SIG-M5 (cell line): ENCODE measurements around the gene SIGLEC12.

Source experiments
- DNase-seq: peaks from one replicate; lab custom pipeline; 2025; lab: John Stamatoyannopoulos, UW

SIGLEC12 gene

DNA sequence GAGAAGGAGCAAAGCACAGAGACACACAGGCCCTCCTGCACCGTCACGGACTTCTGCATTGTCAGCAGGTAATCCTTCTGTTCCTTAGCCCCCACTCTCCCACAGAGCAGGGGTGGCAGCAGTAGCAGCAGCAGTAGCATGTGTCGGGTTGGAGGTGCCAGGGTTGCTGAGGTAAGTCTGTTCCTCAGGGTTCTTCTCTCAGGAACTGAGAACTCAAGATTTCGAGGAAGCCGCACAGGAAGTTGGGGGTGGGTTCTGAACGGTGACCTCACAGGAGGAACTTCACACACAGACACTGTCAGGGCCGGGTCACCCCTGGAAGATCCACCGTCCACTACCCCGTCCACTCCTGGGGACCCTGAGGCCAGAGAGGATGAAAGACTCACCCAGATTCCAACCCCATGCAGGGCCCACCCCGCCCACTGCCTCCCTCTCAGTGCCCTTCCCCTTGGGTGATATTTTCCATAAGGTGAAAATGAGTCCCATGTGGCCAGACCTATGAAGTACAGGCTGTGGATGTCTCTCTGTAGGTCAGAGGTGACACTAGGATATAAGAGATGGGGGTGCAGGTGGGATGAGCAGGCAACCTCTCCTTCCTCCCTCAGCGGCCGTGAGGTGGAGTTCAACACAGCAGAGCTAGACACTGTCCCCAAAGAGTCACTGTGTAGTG is at the start of gene SIGLEC12:
Gene SIGLEC12, minus strand, starts transcription at position 207 of the 670 bp plus-strand sequence. Its CDS starts 67 bp downstream, at position 140.
- DNase-seq, result no peak

- DNase-seq, result no peak
Observed at GRCh38 chr19:51550848-51551672, 49.5 kb upstream of the SIGLEC12 start.

DNA sequence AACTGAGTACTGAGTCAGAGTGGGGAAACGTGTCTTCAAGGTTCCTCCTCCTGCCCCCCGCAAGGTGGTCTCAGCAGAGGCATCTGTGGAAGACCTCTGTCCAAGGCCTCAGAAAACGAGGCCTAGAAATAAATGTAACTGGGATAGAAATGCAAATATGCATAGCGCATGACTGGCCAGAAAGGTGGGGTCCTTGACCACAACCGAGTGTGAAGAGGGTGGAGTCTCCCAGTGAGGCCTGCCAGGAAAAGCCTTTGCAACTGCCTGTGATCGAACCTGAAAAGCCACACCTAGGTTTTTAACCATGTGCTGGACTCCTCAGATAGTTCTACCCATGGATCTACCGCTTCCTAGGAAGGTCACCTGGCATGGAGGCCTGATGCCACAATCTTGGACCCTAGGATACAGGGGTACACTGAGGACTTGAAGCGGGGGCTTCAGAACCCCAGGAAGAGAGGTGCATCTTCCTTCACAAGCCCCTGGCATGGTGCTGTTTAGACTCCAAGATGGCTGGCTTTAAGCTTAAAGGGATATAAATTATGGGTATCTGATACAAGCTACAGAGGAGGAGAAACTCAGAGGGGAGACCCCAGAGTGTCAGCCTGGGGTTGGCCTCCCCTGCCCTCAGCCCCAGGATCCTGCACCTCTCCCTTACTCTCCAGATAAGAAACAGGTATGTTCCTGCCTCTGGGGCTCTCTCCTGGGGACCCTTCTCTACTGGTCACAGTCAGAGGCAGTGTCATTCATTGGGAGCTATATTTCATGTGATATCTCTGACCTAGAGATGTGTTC is 48.1 kb upstream of the SIGLEC12 start:
- no peak for DNase-seq

DNA sequence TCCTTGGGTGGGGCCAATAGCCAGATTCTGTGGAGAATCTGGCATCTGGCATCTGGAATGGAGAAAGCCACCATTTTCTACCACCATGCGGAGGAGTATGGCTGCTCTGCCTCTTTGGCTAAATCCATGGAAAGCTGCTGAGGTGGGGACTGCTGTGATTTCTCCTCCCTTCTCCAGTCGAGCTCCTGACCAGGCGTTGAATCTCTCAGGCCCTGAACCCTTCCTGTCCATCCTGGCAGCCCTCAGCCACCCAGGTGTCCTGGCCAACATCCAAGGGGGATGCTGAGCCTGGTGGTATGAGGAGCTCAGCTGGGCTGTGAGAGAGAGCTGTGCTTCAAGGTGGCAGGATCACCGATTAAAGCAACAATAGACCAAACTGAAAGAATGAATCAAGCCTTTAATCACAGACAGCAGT is 47.3 kb upstream of the SIGLEC12 start:
- no peak for DNase-seq

- DNase-seq, result no peak
Observed at GRCh38 chr19:51548213-51548651, 46.6 kb upstream of the SIGLEC12 start.

GRCh38 chr19:51547397-51548212 is 46.0 kb upstream of the SIGLEC12 start:
- no peak for DNase-seq

DNA sequence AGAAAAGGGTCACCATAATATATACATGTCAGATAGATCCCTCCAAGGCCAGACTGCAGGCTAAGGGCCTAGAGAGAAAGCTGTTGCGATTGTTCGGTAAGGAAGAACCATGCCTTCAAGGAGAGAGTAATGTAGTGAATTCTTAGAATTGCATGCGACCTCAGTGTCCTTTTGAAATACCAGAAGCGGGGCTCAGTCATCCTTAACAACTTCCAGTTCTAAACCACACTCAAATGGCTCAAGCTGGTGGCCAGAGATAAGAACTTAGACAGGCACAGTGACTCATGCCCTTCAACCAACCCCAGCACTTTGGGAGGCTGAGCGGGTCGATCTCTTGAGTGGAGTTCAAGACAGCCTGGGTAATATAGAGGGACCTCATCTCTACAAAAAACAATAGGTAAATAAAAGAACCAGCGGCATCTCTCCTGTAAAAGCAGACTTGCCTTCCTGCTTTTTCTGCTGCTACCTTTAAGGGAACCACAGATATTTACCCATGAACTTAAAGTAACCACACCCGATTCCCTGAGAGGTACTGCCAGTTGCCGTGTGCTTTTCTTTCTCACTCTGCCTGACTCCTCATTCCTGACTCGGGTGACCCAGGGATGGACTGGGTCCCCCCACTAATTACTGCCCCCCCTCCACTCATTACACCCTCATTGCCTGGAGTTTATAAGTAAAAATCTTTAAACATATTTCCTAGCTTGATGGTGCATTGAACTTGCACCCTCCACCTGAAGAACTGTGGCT is 45.2 kb upstream of the SIGLEC12 start:
- DNase-seq, result peak; percentile 70

DNA sequence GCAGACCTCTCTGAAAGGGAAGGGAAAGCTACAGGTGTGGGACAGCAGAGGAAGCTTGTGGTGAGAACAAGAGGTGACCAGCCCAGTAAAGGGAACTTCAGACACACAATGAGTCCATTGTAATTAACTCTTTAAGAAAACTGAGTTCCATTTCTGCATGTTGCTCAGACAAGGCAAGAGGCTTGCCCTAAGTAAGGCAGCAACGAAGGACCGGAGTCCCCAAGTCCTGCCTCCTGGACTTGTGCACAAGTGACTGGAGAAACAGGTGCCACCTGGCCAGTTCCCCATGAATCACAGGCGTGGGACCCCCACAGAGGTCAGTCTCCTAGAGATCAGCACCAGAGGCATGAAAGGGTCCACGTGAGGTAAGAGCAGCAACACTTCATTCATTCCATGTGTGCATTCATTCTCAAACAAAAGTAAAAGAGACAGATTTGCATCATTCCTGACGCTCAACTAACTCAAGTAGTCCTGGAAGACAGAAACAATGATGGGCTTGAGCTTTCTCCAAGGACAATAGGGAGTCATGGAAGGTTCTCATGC is 44.6 kb upstream of the SIGLEC12 start:
- no peak for DNase-seq

DNA sequence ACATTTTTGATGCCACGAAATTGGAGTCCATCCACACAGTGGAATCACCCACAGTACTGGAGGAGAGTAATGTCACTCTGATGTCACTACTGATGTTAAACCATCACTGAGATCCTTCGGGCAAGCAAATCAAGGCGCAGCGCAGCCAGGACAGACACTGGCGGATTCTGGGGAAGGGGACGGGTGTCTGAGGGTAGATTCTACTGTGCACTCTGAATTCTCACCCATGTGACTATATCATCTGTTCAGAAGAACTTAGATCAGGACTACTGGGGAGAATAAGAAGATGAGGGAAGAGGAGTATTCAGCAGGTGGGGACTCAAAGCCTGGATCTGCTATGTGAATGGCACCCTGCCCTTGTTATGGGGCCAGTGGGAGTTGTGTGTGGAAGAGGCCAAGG is 42.4 kb upstream of the SIGLEC12 start:
- no peak for DNase-seq

- DNase-seq, result no peak
Observed at GRCh38 chr19:51542699-51543098, 41.1 kb upstream of the SIGLEC12 start.

GRCh38 chr19:51541458-51542357 is 40.1 kb upstream of the SIGLEC12 start:
- no peak for DNase-seq

DNA sequence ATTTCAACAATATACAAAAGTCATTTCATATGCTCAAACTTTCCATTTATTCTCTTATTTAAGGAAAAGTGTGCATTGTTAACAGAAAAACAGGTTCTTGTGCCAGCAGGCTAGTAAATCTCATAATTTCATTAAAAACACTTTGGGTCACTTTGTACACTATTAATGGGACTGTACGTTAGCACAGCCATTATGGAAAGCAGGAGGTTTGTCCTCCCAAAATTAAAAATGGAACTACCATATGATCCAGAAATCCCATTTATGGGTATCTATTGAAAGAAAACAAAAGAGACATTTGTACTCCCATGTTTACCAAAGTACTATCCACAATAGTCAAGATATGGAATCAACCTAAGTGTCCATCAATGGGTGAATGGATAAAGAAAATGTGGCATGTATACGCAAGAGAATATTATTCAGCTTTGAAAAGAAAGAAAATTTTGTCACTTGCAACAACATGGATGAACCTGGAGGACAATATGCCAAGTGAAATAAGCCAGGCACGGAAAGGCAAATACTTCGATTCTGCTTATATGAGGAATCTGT is 38.3 kb upstream of the SIGLEC12 start:
- no peak for DNase-seq

DNA sequence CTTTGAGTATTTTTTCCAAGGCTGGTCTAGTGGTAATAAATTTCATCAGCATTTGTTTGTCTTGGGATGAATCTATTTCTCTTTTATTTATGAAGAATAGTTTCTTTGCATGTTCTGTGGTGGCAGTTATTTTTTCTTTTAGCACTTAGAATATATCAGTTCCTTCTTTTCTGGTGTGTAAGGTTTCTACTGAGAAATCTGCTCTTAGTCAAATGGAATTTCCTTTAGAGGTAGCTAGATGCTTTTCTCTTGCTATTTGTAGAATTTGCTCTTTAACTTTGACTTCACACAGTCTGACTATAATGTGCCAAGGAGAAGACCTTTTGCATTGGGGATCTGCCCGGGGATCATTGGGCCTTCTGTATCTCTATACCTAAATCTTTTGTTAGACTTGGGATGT is 33.9 kb upstream of the SIGLEC12 start:
- DNase-seq, result no peak

- no peak for DNase-seq
Observed at GRCh38 chr19:51531349-51532315, 30.0 kb upstream of the SIGLEC12 start, which contains the start of gene SIGLEC6. Gene SIGLEC6, minus strand, starts transcription at chr19:51531670. Its CDS starts 22 bp downstream, at chr19:51531648.

DNA sequence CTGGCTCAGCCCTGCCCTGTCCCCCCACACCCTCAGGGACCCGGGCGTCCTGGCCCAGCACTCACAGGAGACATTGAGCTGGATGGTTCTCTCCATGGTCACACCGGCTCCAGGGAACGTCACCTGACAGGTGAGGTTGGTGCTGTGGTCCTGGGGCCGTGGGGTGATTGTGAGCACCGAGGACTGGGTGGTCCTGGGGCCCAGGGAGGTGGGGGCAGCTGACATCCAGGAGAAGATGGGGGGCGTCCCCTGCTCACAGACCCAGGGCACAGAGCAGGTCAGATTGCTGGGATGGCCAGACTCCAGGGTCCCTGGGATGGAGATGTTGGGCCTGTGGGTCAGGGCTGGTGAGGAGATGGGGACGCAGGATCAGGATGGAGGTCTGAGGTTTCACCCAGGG is 29.0 kb upstream of the SIGLEC12 start:
- no peak for DNase-seq

DNA sequence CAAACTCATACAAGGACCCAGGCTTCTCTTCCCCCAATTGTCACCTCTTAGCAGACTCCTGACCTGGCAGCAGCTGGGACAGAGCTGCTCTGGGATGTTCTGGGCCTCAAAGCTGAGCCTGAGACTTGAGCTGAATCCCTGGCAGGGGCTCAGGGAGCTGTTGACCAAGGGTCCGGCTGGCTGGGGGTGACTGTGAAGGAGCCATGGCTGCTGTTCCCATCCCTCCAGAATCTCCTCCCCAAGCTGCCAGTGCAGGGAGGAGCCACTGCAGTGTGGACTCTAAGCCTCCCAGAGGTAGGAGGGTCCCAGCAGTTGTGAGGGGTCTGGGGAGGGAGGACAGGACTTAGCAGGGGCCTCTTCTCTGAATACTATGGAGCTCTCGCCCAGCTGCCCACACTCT is 27.7 kb upstream of the SIGLEC12 start:
- no peak for DNase-seq

DNA sequence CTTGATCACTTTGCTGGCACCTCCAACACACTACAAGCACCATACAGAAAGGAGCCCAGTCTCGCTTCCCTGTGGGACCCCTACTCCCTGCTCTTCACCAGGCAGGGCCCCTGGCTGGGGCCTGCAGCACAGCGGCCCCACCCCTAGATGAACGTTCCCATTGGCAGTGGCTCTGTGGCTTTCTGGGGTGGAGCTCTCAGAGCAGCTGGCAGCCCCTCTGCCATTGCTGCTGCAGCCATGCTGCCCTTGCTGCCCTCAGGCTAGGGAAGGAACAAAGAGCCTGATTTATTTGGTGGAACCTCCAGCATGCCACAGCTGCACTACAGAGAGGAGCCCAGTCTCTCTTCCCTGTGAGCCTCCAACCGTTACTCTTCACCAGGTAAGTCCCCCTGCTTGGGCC is 24.1 kb upstream of the SIGLEC12 start:
- DNase-seq, result no peak

DNA sequence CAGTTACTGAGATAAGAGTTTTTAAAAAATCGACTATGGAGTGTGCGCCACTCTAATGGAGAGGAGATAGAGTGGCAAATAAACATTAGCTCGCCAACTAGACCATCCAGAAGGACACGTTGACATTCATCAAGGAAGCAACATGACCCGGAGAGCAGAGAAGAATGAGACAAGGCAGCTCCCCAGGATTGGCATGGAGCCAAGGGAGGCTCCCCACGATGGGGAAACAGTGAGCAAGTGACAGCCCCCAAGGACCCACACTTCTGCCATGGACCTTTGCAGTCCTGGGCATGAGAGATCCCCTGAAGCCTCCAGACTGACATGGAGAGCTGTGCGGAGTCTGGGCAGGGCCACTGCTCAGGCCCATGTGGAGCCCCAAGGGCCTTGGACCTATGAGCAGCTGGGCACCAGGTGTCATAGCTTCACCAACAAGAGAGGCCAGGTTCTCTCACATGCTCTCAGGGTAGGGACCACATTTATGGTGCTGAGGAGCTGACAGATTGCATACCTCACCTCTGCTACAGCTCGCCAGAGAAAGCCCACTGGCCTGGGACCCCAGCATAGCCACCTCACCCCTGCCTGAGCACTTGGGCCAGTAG is 23.2 kb upstream of the SIGLEC12 start:
- DNase-seq, result no peak
